ENCODE data around the gene EGFR. TPM values are rescaled to one million over a fixed set of nuclear protein-coding genes. Genes with fewer than 3 reads are reported as not detected.

EGFR gene
- total RNA-seq, 1 experiment from 2014 or later = 50.0 TPM

GRCh38 chr7:55019191-55019690 lies 424 bp downstream of the EGFR start:
- POLR2A ChIA-PET (ENCODE audit: unreplicated experiment) = interaction anchor here (0.6 to 1.5 kb wide), 6 partner anchors 23 to 253 kb away, joined by 4 to 11 read pairs (median 5); no protein-coding TSS in a partner anchor
- peak overlapping the region; percentile 55 for H2AFZ ChIP-seq (ENCODE audit: low read length)

DNA sequence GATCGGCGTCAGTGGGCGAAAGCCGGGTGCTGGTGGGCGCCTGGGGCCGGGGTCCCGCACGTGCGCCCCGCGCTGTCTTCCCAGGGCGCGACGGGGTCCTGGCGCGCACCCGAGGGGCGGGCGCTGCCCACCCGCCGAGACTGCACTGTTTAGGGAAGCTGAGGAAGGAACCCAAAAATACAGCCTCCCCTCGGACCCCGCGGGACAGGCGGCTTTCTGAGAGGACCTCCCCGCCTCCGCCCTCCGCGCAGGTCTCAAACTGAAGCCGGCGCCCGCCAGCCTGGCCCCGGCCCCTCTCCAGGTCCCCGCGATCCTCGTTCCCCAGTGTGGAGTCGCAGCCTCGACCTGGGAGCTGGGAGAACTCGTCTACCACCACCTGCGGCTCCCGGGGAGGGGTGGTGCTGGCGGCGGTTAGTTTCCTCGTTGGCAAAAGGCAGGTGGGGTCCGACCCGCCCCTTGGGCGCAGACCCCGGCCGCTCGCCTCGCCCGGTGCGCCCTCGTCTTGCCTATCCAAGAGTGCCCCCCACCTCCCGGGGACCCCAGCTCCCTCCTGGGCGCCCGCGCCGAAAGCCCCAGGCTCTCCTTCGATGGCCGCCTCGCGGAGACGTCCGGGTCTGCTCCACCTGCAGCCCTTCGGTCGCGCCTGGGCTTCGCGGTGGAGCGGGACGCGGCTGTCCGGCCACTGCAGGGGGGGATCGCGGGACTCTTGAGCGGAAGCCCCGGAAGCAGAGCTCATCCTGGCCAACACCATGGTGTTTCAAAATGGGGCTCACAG lies 1.1 kb downstream of the EGFR start:
- DNase-seq (peak; percentile 35), ATAC-seq (peak; percentile 31)
- H2AFZ ChIP-seq (ENCODE audit: low read length) = peak overlapping the region; percentile 55
- no TSS peak for BruUV-seq (replicated peaks)
- H3K4me3 ChIP-seq (ENCODE audit: low read length) = peak overlapping the region; percentile 90
- H3K4me1 ChIP-seq (ENCODE audit: insufficient read depth, low read length) = peaks cover 31% of the 10 kb centered on the region
- 0 out of 2 replicates have a peak, but pooled peaks cover 14% of the 10 kb centered on the region for H3K36me3 ChIP-seq (ENCODE audit: low read depth, low read length)
- H3K79me2 ChIP-seq (ENCODE audit: low read length) = peaks cover 67% of the 10 kb centered on the region
- no peaks in the 10 kb centered on the region for H3K9me3 ChIP-seq (ENCODE audit: low read length)
- CTCF ChIA-PET = interaction anchor here (0.5 to 0.8 kb wide), 3 partner anchors 166 to 248 kb away, joined by 3 to 5 read pairs (median 4); no protein-coding TSS in a partner anchor
- H3K9ac ChIP-seq (ENCODE audit: low read length) = peak overlapping the region; percentile 97
- POLR2A ChIA-PET (ENCODE audit: unreplicated experiment) = interaction anchor here (0.6 to 1.5 kb wide), 4 partner anchors 24 to 253 kb away, joined by 3 to 11 read pairs (median 4); no protein-coding TSS in a partner anchor
- peak overlapping the region; percentile 69 for H3K27ac ChIP-seq (ENCODE audit: low read length)
- peaks cover 32% of the 10 kb centered on the region for H4K20me1 ChIP-seq (ENCODE audit: low read length)
- H3K4me2 ChIP-seq (ENCODE audit: low read length) = peak overlapping the region; percentile 84
- no peak for TF ChIP-seq EZH2 (IDR thresholded peaks at IDR 0.05; ENCODE audit: low read length, unreplicated experiment)
- TF ChIP-seq EZH2phosphoT487 (IDR thresholded peaks at IDR 0.05; ENCODE audit: borderline replicate concordance, low read length) = no peak
- no peak for TF ChIP-seq CTCF (conservative IDR thresholded peaks at IDR 0.05; ENCODE audit: low read depth, low read length)
- intact Hi-C loops (cut with micrococcal nuclease) = loop anchor here (1.0 to 2.0 kb wide), 4 partner anchors 45 to 231 kb away; no protein-coding TSS in a partner anchor
- H3K9me2 ChIP-seq (replicated peaks; ENCODE audit: low read length) = no peaks in the 10 kb centered on the region
- H3F3A ChIP-seq (ENCODE audit: low read length, unreplicated experiment) = no peaks in the 10 kb centered on the region
- H3K27me3 ChIP-seq (ENCODE audit: low read length) = no peaks in the 10 kb centered on the region

More at GRCh38 chr7:55019191-55019690, 424 bp downstream of the EGFR start:
- CTCF ChIA-PET = interaction anchor here (0.7 to 1.1 kb wide), 4 partner anchors 23 to 231 kb away, joined by 3 to 10 read pairs (median 4); no protein-coding TSS in a partner anchor
- Histone ChIP-seq H3K4me1 (ENCODE audit: insufficient read depth, low read length) (peaks cover 27% of the 10 kb centered on the region), H3K79me2 (ENCODE audit: low read length) (peaks cover 60% of the 10 kb centered on the region), H3K4me2 (ENCODE audit: low read length) (peak overlapping the region; percentile 84), H3K9me2 (replicated peaks; ENCODE audit: low read length) (no peaks in the 10 kb centered on the region), H3K9me3 (ENCODE audit: low read length) (no peaks in the 10 kb centered on the region), H3K36me3 (ENCODE audit: low read depth, low read length) (0 out of 2 replicates have a peak, but pooled peaks cover 13% of the 10 kb centered on the region), H4K20me1 (ENCODE audit: low read length) (peaks cover 32% of the 10 kb centered on the region), H3K4me3 (ENCODE audit: low read length) (peak overlapping the region; percentile 90), H3K27ac (ENCODE audit: low read length) (peak overlapping the region; percentile 69), H3F3A (ENCODE audit: low read length, unreplicated experiment) (no peaks in the 10 kb centered on the region), H3K9ac (ENCODE audit: low read length) (peak overlapping the region; percentile 97), H3K27me3 (ENCODE audit: low read length) (no peaks in the 10 kb centered on the region)
- DNase-seq = peak; percentile 34
- BruUV-seq (replicated peaks) = no TSS peak
- TF ChIP-seq EZH2phosphoT487 (IDR thresholded peaks at IDR 0.05; ENCODE audit: borderline replicate concordance, low read length) (no peak), CTCF (conservative IDR thresholded peaks at IDR 0.05; ENCODE audit: low read depth, low read length) (no peak), EZH2 (IDR thresholded peaks at IDR 0.05; ENCODE audit: low read length, unreplicated experiment) (no peak)
- intact Hi-C loops (cut with micrococcal nuclease) = loop anchor here (2.0 kb wide), 2 partner anchors 176 to 230 kb away; no protein-coding TSS in a partner anchor
- ATAC-seq = peak; percentile 45
